ENCODE data around the gene TMTC1.

DNA sequence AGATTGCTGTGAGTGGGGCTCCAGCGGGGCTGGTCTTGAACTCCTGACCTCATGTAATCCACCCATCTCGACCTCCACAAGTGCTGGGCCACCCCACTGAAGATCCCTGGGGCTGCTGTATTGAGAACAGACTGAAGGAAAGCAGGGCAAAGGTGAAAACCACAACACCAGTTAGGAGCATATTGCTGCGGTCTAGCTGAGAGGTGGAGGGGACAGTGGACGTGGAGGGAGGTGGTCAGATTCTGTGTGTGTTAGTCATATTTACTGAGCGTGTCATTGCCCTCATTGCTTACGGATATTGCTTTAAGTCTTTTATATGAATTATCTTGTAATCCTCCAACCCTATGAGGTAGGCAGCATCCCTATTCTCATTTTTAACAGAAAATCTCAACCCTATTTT, 217.3 kb downstream of the TMTC1 start:
- TF ChIP-seq CTCF (IDR thresholded peaks at IDR 0.05; ENCODE audit: low read depth, low read length) (no peak), EZH2phosphoT487 (IDR thresholded peaks at IDR 0.05; ENCODE audit: low read depth) (no peak)

All from OCI-LY3 (cell line).